ENCODE measurements around the gene WNT9A. TPM values are rescaled to one million over a fixed set of nuclear protein-coding genes. Genes with fewer than 3 reads are reported as not detected.

WNT9A gene
- total and polyA plus RNA-seq, 2 experiments from 2014 or later, result 1.5 to 2.8 TPM

DNA sequence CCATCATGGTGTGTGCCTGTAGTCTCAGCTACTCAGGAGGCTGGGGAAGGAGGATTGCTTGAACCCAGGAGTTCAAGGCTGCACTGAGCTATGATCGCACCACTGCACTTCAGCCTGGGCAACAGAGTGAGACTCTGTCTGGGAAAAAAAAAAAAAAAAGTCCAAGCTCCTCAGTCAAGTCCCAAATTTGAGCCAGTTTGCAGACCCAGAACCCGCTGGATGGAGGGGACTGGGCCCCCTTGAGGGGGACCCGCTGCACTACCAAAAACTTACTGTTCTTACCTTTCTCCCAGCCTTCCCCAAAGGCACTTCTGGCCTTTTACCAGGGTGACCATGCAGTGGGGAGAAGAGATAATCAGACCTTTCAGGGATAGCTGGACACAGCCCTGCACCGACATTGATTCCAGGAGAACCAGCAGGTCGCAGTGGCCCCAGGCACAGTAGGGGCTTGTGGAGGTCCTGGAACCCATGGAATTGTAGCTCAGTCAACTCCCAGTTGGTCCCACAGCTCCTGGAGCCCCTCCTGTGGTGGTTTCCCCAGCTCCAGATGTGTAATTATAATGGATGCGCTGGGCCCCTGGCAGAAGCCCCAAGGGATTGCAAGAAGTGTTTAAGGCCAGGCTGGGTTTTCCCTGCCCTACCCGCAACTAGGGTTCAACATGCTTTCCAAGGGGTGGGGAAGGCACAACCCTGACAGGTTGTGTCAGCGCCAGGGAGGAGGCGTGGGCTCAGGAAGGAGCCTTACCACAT is 4.1 kb upstream of the WNT9A start:
- no peak for DNase-seq (ENCODE audit: low spot score)
- WGBS (ENCODE audit: low lambda C conversion rate, missing lambda C conversion rate), result 93% methylated on average over 9 of the region's 9 CpGs
- no peaks in the 10 kb centered on the region for H3K9me3 ChIP-seq (ENCODE audit: low read depth)
- H3K27ac ChIP-seq, result no peak overlapping the region
- no peaks in the 10 kb centered on the region for H4K20me1 ChIP-seq (ENCODE audit: insufficient read depth, poor library complexity, severe bottlenecking)
- no peaks in the 10 kb centered on the region for H3K79me2 ChIP-seq
- peaks cover 12% of the 10 kb centered on the region for H3K4me1 ChIP-seq (ENCODE audit: insufficient read depth)
- no peak overlapping the region for H3K4me3 ChIP-seq
- no peak overlapping the region for H2AFZ ChIP-seq
- no peak overlapping the region for H3K4me2 ChIP-seq
- peaks cover 17% of the 10 kb centered on the region for H3K27me3 ChIP-seq
- no peaks in the 10 kb centered on the region for H3K36me3 ChIP-seq (replicated peaks; ENCODE audit: insufficient read depth, low read depth)
- TF ChIP-seq CTCF (IDR thresholded peaks at IDR 0.05; ENCODE audit: poor library complexity) (no peak), EZH2 (IDR thresholded peaks at IDR 0.05; ENCODE audit: borderline replicate concordance) (no peak), EZH2phosphoT487 (IDR thresholded peaks at IDR 0.05; ENCODE audit: low read depth, severe bottlenecking, unreplicated experiment) (no peak)
- H3K9me2 ChIP-seq (replicated peaks; ENCODE audit: insufficient read depth), result no peaks in the 10 kb centered on the region

- H3K36me3 ChIP-seq (replicated peaks; ENCODE audit: insufficient read depth, low read depth), result no peaks in the 10 kb centered on the region
- H3K27me3 ChIP-seq, result peaks cover 17% of the 10 kb centered on the region
- H3K4me2 ChIP-seq, result no peak overlapping the region
- no peak overlapping the region for H3K27ac ChIP-seq
- H3K9me3 ChIP-seq (ENCODE audit: low read depth), result no peaks in the 10 kb centered on the region
- TF ChIP-seq CTCF (IDR thresholded peaks at IDR 0.05; ENCODE audit: poor library complexity) (no peak), EZH2phosphoT487 (IDR thresholded peaks at IDR 0.05; ENCODE audit: low read depth, severe bottlenecking, unreplicated experiment) (no peak), EZH2 (IDR thresholded peaks at IDR 0.05; ENCODE audit: borderline replicate concordance) (no peak)
- 84% methylated on average over 8 of the region's 8 CpGs for WGBS (ENCODE audit: low lambda C conversion rate, missing lambda C conversion rate)
- no peak for DNase-seq (ENCODE audit: low spot score)
- H4K20me1 ChIP-seq (ENCODE audit: insufficient read depth, poor library complexity, severe bottlenecking), result no peaks in the 10 kb centered on the region
- H3K4me1 ChIP-seq (ENCODE audit: insufficient read depth), result peaks cover 18% of the 10 kb centered on the region
- no peaks in the 10 kb centered on the region for H3K79me2 ChIP-seq
- H2AFZ ChIP-seq, result no peak overlapping the region
- H3K9me2 ChIP-seq (replicated peaks; ENCODE audit: insufficient read depth), result no peaks in the 10 kb centered on the region
- no peak overlapping the region for H3K4me3 ChIP-seq
Measured at GRCh38 chr1:227950735-227951346, 3.1 kb upstream of the WNT9A start.

DNA sequence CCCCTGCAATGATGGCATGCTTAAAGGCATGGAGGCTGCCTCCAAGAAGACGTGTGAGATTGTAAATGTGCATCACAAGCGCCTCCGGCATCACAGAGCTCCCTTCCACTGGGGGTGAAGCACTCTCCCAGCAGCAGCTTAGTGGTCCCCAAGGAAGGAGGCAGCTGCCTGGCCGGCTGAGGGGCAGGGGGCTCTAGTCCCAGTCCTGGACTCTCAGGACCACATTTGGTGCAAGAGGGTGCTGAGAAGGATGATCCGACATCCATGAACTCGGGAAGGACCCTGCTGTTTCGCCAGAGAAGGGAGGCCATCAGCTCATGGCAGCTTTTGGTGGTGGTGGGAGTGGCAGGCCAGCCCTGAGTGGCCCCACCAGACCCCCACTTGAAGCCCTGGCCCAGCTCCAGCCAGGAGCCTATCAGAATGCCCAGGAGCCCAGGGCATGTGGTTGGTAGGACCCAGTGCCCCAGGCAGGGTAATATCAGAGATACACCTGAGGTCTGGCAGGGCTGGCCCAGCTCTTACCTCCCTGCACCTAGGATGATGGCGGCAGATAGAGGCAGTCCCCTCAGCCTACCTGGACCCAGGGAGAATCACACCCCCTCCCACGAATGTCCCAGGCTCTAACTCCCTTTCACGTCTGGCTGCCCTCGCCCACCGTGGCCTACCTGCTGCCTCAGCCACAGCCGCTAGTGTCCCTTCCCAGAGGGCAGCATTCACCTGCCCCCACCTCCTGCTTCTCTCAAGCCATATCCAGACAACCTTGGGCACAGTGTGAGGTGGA is 2.4 kb upstream of the WNT9A start:
- H3K4me1 ChIP-seq (ENCODE audit: insufficient read depth), result peaks cover 25% of the 10 kb centered on the region
- no peak overlapping the region for H3K27ac ChIP-seq
- no peak for DNase-seq (ENCODE audit: low spot score)
- 82% methylated on average over 13 of the region's 13 CpGs for WGBS (ENCODE audit: low lambda C conversion rate, missing lambda C conversion rate)
- peaks cover 11% of the 10 kb centered on the region for H3K27me3 ChIP-seq
- H3K79me2 ChIP-seq, result no peaks in the 10 kb centered on the region
- no peaks in the 10 kb centered on the region for H3K9me3 ChIP-seq (ENCODE audit: low read depth)
- H3K36me3 ChIP-seq (replicated peaks; ENCODE audit: insufficient read depth, low read depth), result no peaks in the 10 kb centered on the region
- no peak overlapping the region for H2AFZ ChIP-seq
- H3K9me2 ChIP-seq (replicated peaks; ENCODE audit: insufficient read depth), result no peaks in the 10 kb centered on the region
- TF ChIP-seq CTCF (IDR thresholded peaks at IDR 0.05; ENCODE audit: poor library complexity) (no peak), EZH2phosphoT487 (IDR thresholded peaks at IDR 0.05; ENCODE audit: low read depth, severe bottlenecking, unreplicated experiment) (no peak), EZH2 (IDR thresholded peaks at IDR 0.05; ENCODE audit: borderline replicate concordance) (no peak)
- H3K4me2 ChIP-seq, result no peak overlapping the region
- no peaks in the 10 kb centered on the region for H4K20me1 ChIP-seq (ENCODE audit: insufficient read depth, poor library complexity, severe bottlenecking)
- H3K4me3 ChIP-seq, result no peak overlapping the region
